Stimulated activated CD4-positive, alpha-beta T cell treated with anti-CD3 and anti-CD28 coated beads, Interleukin-1b, Interleukin-23, amount 100 ng/mL, for 48 hours (primary cell): ENCODE measurements around the gene MYLK2.
"Not testable (repeated sequence)": the region's sequence is repeated elsewhere in the genome, so short reads cannot be mapped to it uniquely, and the experiment has no call there.

Source experiments
- DNase-seq: peaks from one replicate; pipeline ENCODE4 v3.0.0-alpha.2; 2020

MYLK2 gene

GRCh38 chr20:31816221-31816620, 2.9 kb upstream of the MYLK2 start:
- no peak for DNase-seq

- no peak for DNase-seq
These were observed 1.7 kb upstream of the MYLK2 start for GRCh38 chr20:31817461-31817860.

DNA sequence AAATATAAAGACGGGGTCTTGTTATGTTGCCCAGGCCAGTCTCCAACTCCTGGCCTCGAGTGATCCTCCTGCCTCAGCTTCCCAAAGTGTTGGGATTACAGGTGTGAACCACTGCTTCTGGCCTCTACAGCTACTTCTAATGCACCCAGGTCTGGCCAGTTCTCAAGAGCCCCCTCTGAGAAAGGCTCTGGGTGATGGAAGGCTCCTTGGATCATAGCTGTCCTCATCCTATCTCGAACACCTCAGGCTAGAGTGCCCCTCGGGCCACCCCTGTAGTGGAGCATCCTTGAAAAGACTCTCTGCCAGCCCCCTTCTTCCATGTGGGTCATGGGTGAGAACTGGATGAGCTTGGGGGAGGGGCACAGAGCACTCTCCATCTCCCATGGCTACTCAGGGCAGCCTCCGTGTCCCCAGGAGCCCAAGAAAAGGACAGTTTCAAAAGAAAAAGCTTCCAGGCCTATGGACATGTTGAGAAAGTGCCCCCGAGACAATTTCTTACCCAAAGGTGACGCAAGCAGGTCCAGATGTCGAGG, 714 bp upstream of the MYLK2 start:
- no peak for DNase-seq

DNA sequence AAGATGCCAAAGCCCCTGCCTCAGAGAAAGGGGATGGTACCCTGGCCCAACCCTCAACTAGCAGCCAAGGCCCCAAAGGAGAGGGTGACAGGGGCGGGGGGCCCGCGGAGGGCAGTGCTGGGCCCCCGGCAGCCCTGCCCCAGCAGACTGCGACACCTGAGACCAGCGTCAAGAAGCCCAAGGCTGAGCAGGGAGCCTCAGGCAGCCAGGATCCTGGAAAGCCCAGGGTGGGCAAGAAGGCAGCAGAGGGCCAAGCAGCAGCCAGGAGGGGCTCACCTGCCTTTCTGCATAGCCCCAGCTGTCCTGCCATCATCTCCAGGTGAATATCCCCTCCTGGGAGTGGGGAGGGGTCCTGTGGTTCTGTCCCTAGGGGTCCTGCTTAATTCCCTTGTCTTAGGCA, 1.1 kb downstream of the MYLK2 start:
- no peak for DNase-seq

DNA sequence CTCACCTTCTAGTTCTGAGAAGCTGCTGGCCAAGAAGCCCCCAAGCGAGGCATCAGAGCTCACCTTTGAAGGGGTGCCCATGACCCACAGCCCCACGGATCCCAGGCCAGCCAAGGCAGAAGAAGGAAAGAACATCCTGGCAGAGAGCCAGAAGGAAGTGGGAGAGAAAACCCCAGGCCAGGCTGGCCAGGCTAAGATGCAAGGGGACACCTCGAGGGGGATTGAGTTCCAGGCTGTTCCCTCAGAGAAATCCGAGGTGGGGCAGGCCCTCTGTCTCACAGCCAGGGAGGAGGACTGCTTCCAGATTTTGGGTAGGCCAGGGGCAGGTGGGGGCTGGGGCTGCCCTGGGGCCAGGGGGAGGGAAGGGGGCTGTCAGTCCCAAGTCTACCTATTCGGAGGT, 2.3 kb downstream of the MYLK2 start:
- DNase-seq: no peak

DNA sequence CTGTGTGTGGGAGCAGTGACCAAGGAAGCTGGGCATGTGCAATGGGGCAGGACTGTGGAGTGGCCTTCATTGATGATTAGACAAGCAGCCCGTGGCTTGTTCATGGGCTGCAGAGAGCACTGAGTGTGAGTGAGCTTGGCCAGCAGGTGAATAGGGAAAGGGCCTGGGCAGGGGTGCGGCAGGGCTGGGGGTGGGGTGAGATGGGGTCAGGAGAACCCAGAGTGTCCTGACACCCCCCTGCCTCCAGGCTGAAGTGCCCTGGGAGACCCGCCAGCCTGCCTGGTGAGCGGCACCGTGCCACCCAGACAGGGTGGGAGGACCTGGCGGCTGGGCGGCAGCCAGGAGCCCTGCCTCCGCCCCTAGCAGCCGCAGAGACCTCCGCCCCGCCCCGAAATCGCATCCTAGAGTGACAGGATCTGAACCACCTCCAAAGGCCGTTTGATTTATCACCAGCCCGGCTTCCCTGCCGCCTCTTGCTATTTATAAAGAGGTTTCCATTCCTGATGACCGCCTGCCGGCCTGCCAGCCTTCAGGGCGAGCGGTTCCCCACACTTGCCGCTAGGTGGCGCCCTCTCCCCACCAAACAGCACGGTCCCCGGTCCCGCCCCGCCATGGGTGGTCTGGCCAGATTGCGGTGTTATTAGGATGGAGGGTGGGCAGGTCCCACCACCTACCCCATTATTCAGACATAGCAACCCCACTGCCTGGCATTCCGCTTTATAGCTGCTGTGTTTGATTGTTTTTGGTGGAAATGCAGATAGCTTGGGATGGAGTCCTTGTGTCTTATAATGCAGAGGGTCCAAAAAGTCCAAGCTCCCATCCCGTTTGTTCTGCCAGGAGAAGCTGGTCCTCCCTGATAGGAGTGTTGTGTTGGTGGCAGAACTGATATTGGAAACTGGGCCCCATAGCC, 3.5 kb downstream of the MYLK2 start:
- peak; percentile 63 for DNase-seq

DNA sequence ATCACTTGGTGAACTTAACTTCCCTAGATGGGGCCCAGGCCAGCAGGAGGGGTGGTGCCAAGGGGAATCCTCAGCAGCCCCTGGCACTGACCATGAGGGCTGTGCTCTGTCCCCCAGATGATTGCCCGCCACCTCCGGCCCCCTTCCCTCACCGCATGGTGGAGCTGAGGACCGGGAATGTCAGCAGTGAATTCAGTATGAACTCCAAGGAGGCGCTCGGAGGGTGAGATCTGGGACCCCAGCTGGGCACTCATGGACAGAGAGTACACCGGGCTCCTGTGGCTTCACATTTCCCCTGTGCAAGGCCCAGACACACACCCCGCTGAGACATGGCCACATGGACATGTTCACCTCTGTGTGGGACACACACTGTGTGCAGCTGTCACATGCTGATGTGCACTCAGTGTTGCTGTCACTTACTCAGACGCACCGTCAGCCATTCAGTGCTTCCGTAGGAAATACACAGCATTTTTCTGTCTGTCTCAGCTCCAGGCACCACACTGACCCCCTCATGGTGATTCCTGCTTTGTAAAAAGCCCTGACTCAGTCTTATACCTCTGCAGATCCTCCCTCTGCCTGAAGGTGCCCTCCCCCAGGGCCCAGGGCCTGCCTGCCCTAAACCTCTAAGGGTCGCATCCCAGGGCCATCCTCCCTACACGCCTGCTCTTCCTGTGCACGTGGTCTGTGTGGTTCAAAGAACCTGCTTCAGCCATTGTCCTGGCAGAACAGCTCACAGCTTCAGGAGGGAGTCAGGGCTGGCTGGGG, 4.4 kb downstream of the MYLK2 start:
- no peak for DNase-seq

GRCh38 chr20:31824125-31824485, 4.9 kb downstream of the MYLK2 start:
- no peak for DNase-seq

- DNase-seq: no peak
These were observed 5.6 kb downstream of the MYLK2 start for GRCh38 chr20:31824554-31825313.

- no peak for DNase-seq
These were observed 6.9 kb downstream of the MYLK2 start for GRCh38 chr20:31826074-31826473.

DNA sequence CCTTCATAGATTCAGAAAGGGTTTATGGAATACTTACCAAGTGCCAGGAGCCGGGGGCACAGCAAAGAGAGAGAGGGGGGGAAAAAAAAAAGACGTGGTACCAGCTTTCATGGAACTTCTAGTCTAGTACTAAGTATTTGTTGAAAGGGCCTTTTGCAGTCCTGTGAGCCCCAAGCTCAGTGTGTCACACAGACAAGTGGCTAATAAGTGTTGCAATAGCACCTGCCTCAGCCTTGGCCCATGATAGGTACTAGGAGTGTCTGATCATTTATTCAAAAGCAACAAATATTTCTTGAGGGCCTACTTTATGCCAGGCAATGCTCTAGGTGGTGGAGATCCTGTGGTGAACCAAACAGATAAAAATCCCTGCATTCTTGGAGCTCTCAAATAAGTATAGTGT, 7.9 kb downstream of the MYLK2 start:
- no peak for DNase-seq

- DNase-seq: not testable (repeated sequence)
These were observed 8.9 kb downstream of the MYLK2 start for GRCh38 chr20:31828016-31828415.

DNA sequence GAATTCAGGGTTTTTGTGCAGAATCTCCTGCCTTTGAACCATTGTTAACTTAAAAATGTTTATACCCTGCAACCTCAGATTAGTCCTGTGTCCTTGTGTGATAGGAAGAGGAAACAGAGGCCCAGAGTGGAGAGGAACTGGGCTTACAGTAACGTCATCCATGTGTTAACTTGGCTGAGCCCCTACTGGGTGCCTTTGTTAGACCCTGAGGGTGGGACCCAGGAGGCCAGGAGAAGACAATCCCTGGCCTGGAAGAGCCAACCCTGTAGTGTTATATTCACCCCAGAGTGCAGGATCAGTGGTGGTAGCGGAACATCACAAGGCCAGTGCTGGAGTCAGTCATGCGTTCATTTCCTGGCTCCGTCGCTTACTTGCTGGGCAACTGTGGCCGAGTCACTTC, 10.6 kb downstream of the MYLK2 start:
- DNase-seq: no peak

GRCh38 chr20:31830406-31830981, 11.3 kb downstream of the MYLK2 start:
- DNase-seq: no peak

GRCh38 chr20:31831211-31831610, 12.1 kb downstream of the MYLK2 start:
- DNase-seq: no peak

DNA sequence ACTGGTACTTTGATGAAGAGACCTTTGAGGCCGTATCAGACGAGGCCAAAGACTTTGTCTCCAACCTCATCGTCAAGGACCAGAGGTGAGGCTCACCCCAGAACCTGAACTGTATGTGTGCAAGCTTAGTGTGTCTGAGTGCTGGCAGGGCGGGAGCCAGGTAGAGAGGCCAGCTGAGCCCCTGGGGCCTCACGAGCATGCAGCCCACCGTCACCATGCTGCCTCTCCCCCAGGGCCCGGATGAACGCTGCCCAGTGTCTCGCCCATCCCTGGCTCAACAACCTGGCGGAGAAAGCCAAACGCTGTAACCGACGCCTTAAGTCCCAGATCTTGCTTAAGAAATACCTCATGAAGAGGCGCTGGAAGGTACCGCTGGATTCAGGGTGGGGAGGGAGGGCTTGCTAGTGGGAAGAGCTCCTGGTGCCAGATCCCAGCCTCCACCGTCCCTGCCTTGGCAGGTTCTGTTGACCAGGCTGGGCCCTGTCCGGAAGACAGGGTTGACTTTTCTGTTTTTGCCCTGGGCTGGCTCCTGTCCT, 12.7 kb downstream of the MYLK2 start:
- DNase-seq: no peak

DNA sequence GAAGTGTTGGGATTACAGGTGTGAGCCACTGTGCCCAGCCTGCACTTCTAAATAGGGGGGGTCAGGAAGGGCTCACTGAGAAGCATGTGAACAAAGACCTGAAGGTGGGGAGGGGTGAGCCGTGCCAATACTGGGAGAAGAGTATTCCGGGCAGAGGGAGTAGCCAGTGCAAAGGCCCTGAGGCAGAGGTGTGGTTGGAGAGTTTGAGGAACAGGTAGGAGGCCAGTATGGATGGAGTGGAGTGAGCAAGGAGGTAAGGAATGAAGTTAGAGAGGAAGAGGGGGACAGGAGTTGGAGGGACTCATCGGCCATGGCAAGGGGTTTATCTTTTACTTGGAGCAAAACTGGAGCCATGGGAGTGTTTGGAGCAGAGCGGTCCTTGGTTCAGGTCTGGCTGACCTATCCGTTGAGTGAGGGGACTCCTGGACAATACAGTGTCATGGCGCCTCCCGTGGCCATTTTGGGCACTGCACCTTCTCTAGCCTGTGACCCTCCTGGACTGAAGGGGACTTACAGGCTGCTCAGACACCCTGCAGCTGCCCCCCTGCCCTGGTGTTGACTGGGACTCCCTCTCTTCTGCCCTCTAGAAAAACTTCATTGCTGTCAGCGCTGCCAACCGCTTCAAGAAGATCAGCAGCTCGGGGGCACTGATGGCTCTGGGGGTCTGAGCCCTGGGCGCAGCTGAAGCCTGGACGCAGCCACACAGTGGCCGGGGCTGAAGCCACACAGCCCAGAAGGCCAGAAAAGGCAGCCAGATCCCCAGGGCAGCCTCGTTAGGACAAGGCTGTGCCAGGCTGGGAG, 14.2 kb downstream of the MYLK2 start:
- DNase-seq: peak; percentile 58

DNA sequence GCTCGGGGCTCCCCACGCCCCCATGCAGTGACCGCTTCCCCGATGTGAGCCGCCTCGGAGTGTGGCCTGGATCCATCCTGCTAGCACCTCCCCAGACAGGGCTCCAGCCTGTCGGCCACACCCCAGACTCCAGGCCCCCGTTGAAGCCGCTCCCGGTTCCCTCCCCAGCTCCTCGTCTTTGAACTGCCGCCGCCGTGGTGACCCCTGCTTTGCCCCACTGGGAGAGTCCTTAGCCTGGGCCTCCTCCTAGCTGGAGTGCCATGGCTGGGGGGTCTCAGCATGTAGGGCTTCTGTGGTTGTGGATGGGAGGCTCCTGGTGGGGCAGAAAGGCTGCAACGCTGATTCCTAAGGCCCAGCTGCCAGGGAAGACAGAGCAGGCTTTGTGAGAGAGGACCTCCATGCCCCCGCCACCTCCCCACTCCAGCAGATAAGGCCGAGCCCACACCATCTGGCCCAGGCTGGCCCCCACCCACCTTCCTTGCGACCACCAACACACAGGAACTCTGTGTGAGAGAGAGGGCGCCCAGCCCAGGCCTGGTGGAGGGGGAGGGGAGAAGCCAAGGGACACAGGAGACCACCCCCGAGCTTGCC, 14.9 kb downstream of the MYLK2 start:
- DNase-seq: no peak

GRCh38 chr20:31835554-31835953, 16.4 kb downstream of the MYLK2 start:
- DNase-seq: no peak

DNA sequence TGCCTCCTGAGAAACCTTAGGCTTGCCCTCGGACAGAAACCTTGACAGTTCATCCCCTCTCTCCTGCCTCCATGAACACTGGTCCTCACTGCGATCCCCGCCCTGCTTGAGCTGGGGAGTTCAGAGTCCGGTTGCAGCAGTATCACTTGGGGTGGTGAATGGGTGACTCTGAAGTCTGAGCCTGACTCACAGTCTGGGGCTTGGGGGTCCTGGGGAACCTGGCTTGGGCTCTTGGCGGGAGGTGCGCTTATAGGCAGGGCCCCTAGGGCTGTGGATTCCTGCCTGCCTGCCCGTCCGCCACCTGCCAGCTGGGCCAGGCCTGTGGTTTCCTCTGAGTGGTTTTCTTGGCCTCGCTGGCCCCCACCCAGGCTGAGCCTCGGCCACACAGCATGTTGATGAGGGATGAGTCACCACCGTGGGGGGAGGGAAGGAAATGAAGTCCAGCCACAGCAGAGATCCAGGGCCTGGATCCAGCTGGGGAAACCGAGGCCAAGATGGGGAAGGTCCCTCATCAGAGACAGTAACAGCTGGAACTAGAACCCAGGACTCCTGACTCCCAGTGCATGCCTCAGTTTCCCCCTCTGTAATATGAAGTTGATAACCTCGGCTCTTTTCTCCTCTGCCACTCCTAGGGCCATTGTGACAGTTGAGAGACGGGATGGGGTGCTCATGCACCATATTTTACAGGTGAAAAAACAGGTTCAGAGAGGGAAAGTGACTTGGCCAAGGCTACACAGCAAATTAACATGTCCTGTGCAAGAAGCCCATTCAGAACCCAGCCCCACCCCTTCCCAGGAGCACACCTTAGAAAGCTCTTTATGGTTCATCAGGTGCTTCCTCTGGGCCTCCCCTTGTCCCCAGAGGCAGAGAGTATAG, 17.1 kb downstream of the MYLK2 start:
- no peak for DNase-seq
